Measurements from ENCODE around the gene GPANK1. TPM values are rescaled to one million over a fixed set of nuclear protein-coding genes. Genes with fewer than 3 reads are reported as not detected.

GPANK1 gene
- total and polyA plus RNA-seq, 2 donors from 2014 or later: 17.7 to 28.6 TPM

GRCh38 chr6:31692886-31693285 is 28.1 kb upstream of the GPANK1 start:
- FAIRE-seq (no peak), DNase-seq (no peak)
- Histone ChIP-seq H3K9ac (ENCODE audit: low read length in 3 of 3) (no peak overlapping the region), H3K4me3 (ENCODE audit: low read length in 3 of 3) (no peak overlapping the region), H3K9me3 (ENCODE audit: control insufficient read depth in 2 of 3, insufficient read depth in 1 of 3, low read length in 3 of 3) (no peaks in the 10 kb centered on the region), H3K27me3 (ENCODE audit: control insufficient read depth, insufficient read depth, low read length) (no peaks in the 10 kb centered on the region), H3K27ac (ENCODE audit: low read depth in 2 of 2, low read length in 2 of 2) (no peak overlapping the region), H3K4me1 (ENCODE audit: control insufficient read depth in 2 of 3, insufficient read depth in 2 of 3, low read depth in 1 of 3, low read length in 3 of 3) (no peaks in the 10 kb centered on the region), H3K36me3 (ENCODE audit: control insufficient read depth in 2 of 3, insufficient read depth in 3 of 3, low read length in 3 of 3) (peaks cover 9 to 50% (median 44%) of the 10 kb centered on the region in 3 donors)
- no peak for TF ChIP-seq CTCF (IDR thresholded peaks at IDR 0.05; ENCODE audit: borderline replicate concordance, extremely low read depth, insufficient read depth)
- intact Hi-C loops (cut with DNase I): no loop called here

GRCh38 chr6:31692353-31692752 is 27.6 kb upstream of the GPANK1 start:
- no peak for FAIRE-seq
- H3K27ac ChIP-seq (ENCODE audit: low read depth in 2 of 2, low read length in 2 of 2): no peak overlapping the region
- no peak for TF ChIP-seq CTCF (IDR thresholded peaks at IDR 0.05; ENCODE audit: borderline replicate concordance, extremely low read depth, insufficient read depth)
- H3K36me3 ChIP-seq (ENCODE audit: control insufficient read depth in 2 of 3, insufficient read depth in 3 of 3, low read length in 3 of 3): peaks cover 9 to 54% (median 45%) of the 10 kb centered on the region in 3 donors
- no peaks in the 10 kb centered on the region for H3K9me3 ChIP-seq (ENCODE audit: control insufficient read depth in 2 of 3, insufficient read depth in 1 of 3, low read length in 3 of 3)
- H3K4me1 ChIP-seq (ENCODE audit: control insufficient read depth in 2 of 3, insufficient read depth in 2 of 3, low read depth in 1 of 3, low read length in 3 of 3): no peaks in the 10 kb centered on the region
- intact Hi-C loops (cut with DNase I): no loop called here
- no peak for DNase-seq
- H3K27me3 ChIP-seq (ENCODE audit: control insufficient read depth, insufficient read depth, low read length): no peaks in the 10 kb centered on the region
- H3K4me3 ChIP-seq (ENCODE audit: low read length in 3 of 3): no peak overlapping the region
- H3K9ac ChIP-seq (ENCODE audit: low read length in 3 of 3): no peak overlapping the region

- H3K9ac ChIP-seq (ENCODE audit: low read length in 3 of 3): no peak overlapping the region
- no peak for FAIRE-seq
- no peak for DNase-seq
- intact Hi-C loops (cut with DNase I): no loop called here
- H3K9me3 ChIP-seq (ENCODE audit: control insufficient read depth in 2 of 3, insufficient read depth in 1 of 3, low read length in 3 of 3): no peaks in the 10 kb centered on the region
- H3K4me3 ChIP-seq (ENCODE audit: low read length in 3 of 3): no peak overlapping the region
- no peaks in the 10 kb centered on the region for H3K27me3 ChIP-seq (ENCODE audit: control insufficient read depth, insufficient read depth, low read length)
- H3K4me1 ChIP-seq (ENCODE audit: control insufficient read depth in 2 of 3, insufficient read depth in 2 of 3, low read depth in 1 of 3, low read length in 3 of 3): no peaks in the 10 kb centered on the region
- no peak overlapping the region for H3K27ac ChIP-seq (ENCODE audit: low read depth in 2 of 2, low read length in 2 of 2)
- peaks cover 9 to 51% (median 46%) of the 10 kb centered on the region in 3 donors for H3K36me3 ChIP-seq (ENCODE audit: control insufficient read depth in 2 of 3, insufficient read depth in 3 of 3, low read length in 3 of 3)
- no peak for TF ChIP-seq CTCF (IDR thresholded peaks at IDR 0.05; ENCODE audit: borderline replicate concordance, extremely low read depth, insufficient read depth)
Observed at GRCh38 chr6:31691564-31692108, 26.8 kb upstream of the GPANK1 start.

GRCh38 chr6:31691078-31691463 is 26.3 kb upstream of the GPANK1 start:
- peaks cover 9 to 49% (median 46%) of the 10 kb centered on the region in 3 donors for H3K36me3 ChIP-seq (ENCODE audit: control insufficient read depth in 2 of 3, insufficient read depth in 3 of 3, low read length in 3 of 3)
- no peaks in the 10 kb centered on the region for H3K4me1 ChIP-seq (ENCODE audit: control insufficient read depth in 2 of 3, insufficient read depth in 2 of 3, low read depth in 1 of 3, low read length in 3 of 3)
- no peak overlapping the region for H3K9ac ChIP-seq (ENCODE audit: low read length in 3 of 3)
- FAIRE-seq (no peak), DNase-seq (no peak)
- no peak overlapping the region for H3K27ac ChIP-seq (ENCODE audit: low read depth in 2 of 2, low read length in 2 of 2)
- no peak overlapping the region for H3K4me3 ChIP-seq (ENCODE audit: low read length in 3 of 3)
- H3K9me3 ChIP-seq (ENCODE audit: control insufficient read depth in 2 of 3, insufficient read depth in 1 of 3, low read length in 3 of 3): no peaks in the 10 kb centered on the region
- no peak for TF ChIP-seq CTCF (IDR thresholded peaks at IDR 0.05; ENCODE audit: borderline replicate concordance, extremely low read depth, insufficient read depth)
- intact Hi-C loops (cut with DNase I): no loop called here
- no peaks in the 10 kb centered on the region for H3K27me3 ChIP-seq (ENCODE audit: control insufficient read depth, insufficient read depth, low read length)
